ENCODE data around the gene STRIP2. TPM values are rescaled to one million over a fixed set of nuclear protein-coding genes. Genes with fewer than 3 reads are reported as not detected.

The STRIP2 gene
- total RNA-seq, 1 experiment from 2014 or later, result 10.8 TPM

- TF ChIP-seq TCF7L2 (IDR thresholded peaks at IDR 0.05; ENCODE audit: borderline replicate concordance, extremely low read depth, insufficient read depth, insufficient read length) (no peak), CBX3 (IDR thresholded peaks at IDR 0.05; ENCODE audit: low read depth) (peak; percentile 75), MAX (IDR thresholded peaks at IDR 0.05) (peak; percentile 73)
Measured at GRCh38 chr7:129438839-129439651, 4.8 kb downstream of the STRIP2 start (continued).

- intact Hi-C loops (cut with micrococcal nuclease), result no loop called here
- ATAC-seq (no peak), DNase-seq (ENCODE audit: low read depth, low spot score) (no peak)
- ChIA-PET CTCF (no interaction called here), POLR2A (no interaction called here), RAD21 (ENCODE audit: low non-redundant PET in 1 of 2, low total read pairs in 2 of 2, uncharacterized antibody in 2 of 2, unreplicated experiment in 2 of 2) (no interaction called here)
- no peak overlapping the region for H3K27ac ChIP-seq (ENCODE audit: low read depth, low read length)
- no peaks in the 10 kb centered on the region for H3K9me2 ChIP-seq (ENCODE audit: insufficient read depth)
- no TSS peak for BruUV-seq (replicated peaks)
- no peaks in the 10 kb centered on the region for H3K9me3 ChIP-seq (ENCODE audit: control insufficient read depth in 1 of 2, insufficient read depth in 1 of 2, low read depth in 1 of 2, low read length in 2 of 2)
- H3K36me3 ChIP-seq (ENCODE audit: control insufficient read depth in 1 of 2, insufficient read depth in 2 of 2, low read length in 2 of 2), result no peaks in the 10 kb centered on the region
- H3K79me2 ChIP-seq (ENCODE audit: insufficient read depth, low read length), result no peaks in the 10 kb centered on the region; the same call in 1 of the 2 replicates
- H3K4me1 ChIP-seq (ENCODE audit: control insufficient read depth in 1 of 2, insufficient read depth in 2 of 2, low read length in 2 of 2), result peaks cover 9 to 23% of the 10 kb centered on the region in 2 experiments; a peak in 3 of 4 replicates
- H4K20me1 ChIP-seq (ENCODE audit: insufficient read depth), result no peaks in the 10 kb centered on the region
- no peak overlapping the region for H3K9ac ChIP-seq (ENCODE audit: low read length)
- H3K4me3 ChIP-seq (replicated peaks in 1 of 2; ENCODE audit: low read depth in 1 of 2, low read length in 2 of 2), result no peak overlapping the region
- H2AFZ ChIP-seq (ENCODE audit: low read depth, low read length, poor library complexity, severe bottlenecking), result no peak overlapping the region
- H3K27me3 ChIP-seq (ENCODE audit: insufficient read depth, low read length), result no peaks in the 10 kb centered on the region
- H3K4me2 ChIP-seq (ENCODE audit: low read length), result no peak overlapping the region
- TF ChIP-seq CEBPB (IDR thresholded peaks at IDR 0.05; ENCODE audit: low read depth) (no peak), ATF3 (IDR thresholded peaks at IDR 0.05) (no peak), SIN3A (IDR thresholded peaks at IDR 0.05; ENCODE audit: low read depth) (no peak), EGR1 (IDR thresholded peaks at IDR 0.05; ENCODE audit: low read depth) (no peak), ZFX (IDR thresholded peaks at IDR 0.05) (no peak), CBX3 (IDR thresholded peaks at IDR 0.05; ENCODE audit: low read depth) (no peak), ELF1 (IDR thresholded peaks at IDR 0.05; ENCODE audit: borderline replicate concordance, low read depth) (no peak), TCF7L2 (IDR thresholded peaks at IDR 0.05; ENCODE audit: borderline replicate concordance, extremely low read depth, insufficient read depth, insufficient read length) (no peak), ZNF274 (IDR thresholded peaks at IDR 0.05; ENCODE audit: low read depth, low read length) (no peak), CTCF (IDR thresholded peaks at IDR 0.05 in 2 of 3, conservative IDR thresholded peaks at IDR 0.05 in 1 of 3; ENCODE audit: borderline replicate concordance in 1 of 3, insufficient read depth in 1 of 3, low read depth in 2 of 3, low read length in 2 of 3) (no peak), SP1 (IDR thresholded peaks at IDR 0.05; ENCODE audit: low read depth) (no peak), FOSL1 (IDR thresholded peaks at IDR 0.05; ENCODE audit: low read depth) (no peak), YY1 (IDR thresholded peaks at IDR 0.05; ENCODE audit: extremely low read depth, insufficient replicate concordance, low read depth, low read length) (no peak), ZBTB33 (IDR thresholded peaks at IDR 0.05; ENCODE audit: extremely low read depth, insufficient replicate concordance, low read length) (no peak)
Measured at GRCh38 chr7:129439963-129440625, 5.9 kb downstream of the STRIP2 start.
